SIG-M5 treated with dmso at 0.1 percent for 504 hours (cell line): Measurements from ENCODE around the gene PERP.
A peak's percentile ranks its signal among the peaks of the same experiment; 100 is the strongest.
"Not testable (repeated sequence)": the region's sequence is repeated elsewhere in the genome, so short reads cannot be mapped to it uniquely, and the experiment has no call there.

ENCODE experiments used
- DNase-seq: peaks from one replicate; lab custom pipeline; 2025; ENCODE audit not compliant: unreplicated experiment; lab: John Stamatoyannopoulos, UW

PERP gene

GRCh38 chr6:138105880-138106664 is 1.1 kb downstream of the PERP start:
- peak; percentile 10 for DNase-seq

- DNase-seq: no peak
Measured at GRCh38 chr6:138105446-138105845, 1.8 kb downstream of the PERP start.

- no peak for DNase-seq
Measured at GRCh38 chr6:138104618-138105213, 2.5 kb downstream of the PERP start.

GRCh38 chr6:138103871-138104270 is 3.3 kb downstream of the PERP start:
- no peak for DNase-seq

GRCh38 chr6:138101946-138102731 is 5.1 kb downstream of the PERP start:
- no peak for DNase-seq

GRCh38 chr6:138099832-138100231 is 7.4 kb downstream of the PERP start:
- no peak for DNase-seq

- no peak for DNase-seq
Measured at GRCh38 chr6:138098306-138098705, 8.9 kb downstream of the PERP start.

GRCh38 chr6:138094260-138094659 is 13.0 kb downstream of the PERP start:
- no peak for DNase-seq

GRCh38 chr6:138093632-138094031 is 13.6 kb downstream of the PERP start:
- no peak for DNase-seq

- no peak for DNase-seq
Measured at GRCh38 chr6:138092686-138093085, 14.5 kb downstream of the PERP start.

GRCh38 chr6:138089325-138089724 is 17.9 kb downstream of the PERP start:
- no peak for DNase-seq

- DNase-seq: peak; percentile 25
Measured at GRCh38 chr6:138088326-138088762, 18.9 kb downstream of the PERP start.

GRCh38 chr6:138087593-138088325 is 19.5 kb downstream of the PERP start:
- no peak for DNase-seq

GRCh38 chr6:138086573-138087196 is 20.5 kb downstream of the PERP start:
- no peak for DNase-seq

- no peak for DNase-seq
Measured at GRCh38 chr6:138085839-138086222, 21.4 kb downstream of the PERP start.

GRCh38 chr6:138084904-138085838 is 22.0 kb downstream of the PERP start:
- DNase-seq: no peak

GRCh38 chr6:138082232-138082631 is 25.0 kb downstream of the PERP start:
- DNase-seq: no peak

- DNase-seq: not testable (repeated sequence)
Measured at GRCh38 chr6:138079556-138079955, 27.7 kb downstream of the PERP start.

GRCh38 chr6:138078491-138078890 is 28.7 kb downstream of the PERP start:
- no peak for DNase-seq

GRCh38 chr6:138073264-138073663 is 34.0 kb downstream of the PERP start:
- DNase-seq: no peak
